K562 (cell line): Measurements from ENCODE around the gene AIDA. TPM values are rescaled to one million over a fixed set of nuclear protein-coding genes. Genes with fewer than 3 reads are reported as not detected.

ENCODE experiments used
- ASH1L ChIP-seq: fragments of 450-650 bp; IDR thresholded peaks from 2 replicates; pipeline ENCODE4 v1.6.1; 2018; ENCODE audit warnings: borderline replicate concordance, mild to moderate bottlenecking, low read depth; ENCODE audit not compliant: partially characterized antibody
- BRCA1 ChIP-seq, 2 experiments: fragments of 450-650 bp in 1 of 2; sonication (generic) in 1 of 2; formaldehyde crosslinking in 1 of 2; IDR thresholded peaks; 2 replicates each; pipeline versions ENCODE4 v1.5.0 to v1.6.1; 2017 to 2020; ENCODE audit warnings: mild to moderate bottlenecking in 1 of 2, missing genetic modification reagents in 1 of 2
- CAMTA2 ChIP-seq: fragments of 250-450 bp; sonication (Bioruptor Pico); conservative IDR thresholded peaks from 2 replicates; pipeline ENCODE4 v1.5.1; 2022
- EGR1 ChIP-seq: fragments of 450-650 bp; conservative IDR thresholded peaks from 2 replicates; pipeline ENCODE4 v1.6.1; 2017; ENCODE audit warnings: mild to moderate bottlenecking
- FUS ChIP-seq: fragments of 200-400 bp; formaldehyde crosslinking; optimal IDR thresholded peaks from 2 replicates; pipeline ENCODE3; 2017; ENCODE audit warnings: low read depth, low read length
- LCOR ChIP-seq: sonication (generic); formaldehyde crosslinking; IDR thresholded peaks from 2 replicates; pipeline ENCODE4 v1.8.0; 2022; ENCODE audit warnings: mild to moderate bottlenecking, missing genetic modification reagents
- MAFF ChIP-seq: IDR thresholded peaks from 2 replicates; pipeline ENCODE4 v1.6.1; 2012; ENCODE audit warnings: low read length, improper control_type of control experiment
- MITF ChIP-seq: IDR thresholded peaks from 2 replicates; pipeline ENCODE4 v1.6.1; 2014; ENCODE audit warnings: antibody characterized with exemption
- MYBL2 ChIP-seq, 2 experiments: fragments of 450-650 bp in 1 of 2; sonication (generic) in 1 of 2; formaldehyde crosslinking in 1 of 2; IDR thresholded peaks; 2 replicates each; pipeline versions ENCODE4 v1.6.1 to v1.8.1; 2017 to 2022; ENCODE audit warnings: borderline replicate concordance in 1 of 2, inconsistent platforms in 1 of 2, low read depth in 1 of 2, mild to moderate bottlenecking in 1 of 2, missing genetic modification reagents in 1 of 2, moderate library complexity in 1 of 2
- NBN ChIP-seq: fragments of 450-650 bp; IDR thresholded peaks from 2 replicates; pipeline ENCODE4 v1.6.1; 2016; ENCODE audit warnings: low read depth, mild to moderate bottlenecking
- NCOR1 ChIP-seq: fragments of 450-650 bp; IDR thresholded peaks from 2 replicates; pipeline ENCODE4 v1.6.1; 2016; ENCODE audit warnings: mild to moderate bottlenecking, moderate library complexity
- PCBP2 ChIP-seq: fragments of 200-400 bp; formaldehyde crosslinking; IDR thresholded peaks from 2 replicates; pipeline ENCODE4 v1.6.1; 2018; ENCODE audit warnings: low read length, low read depth, mild to moderate bottlenecking, moderate library complexity; ENCODE audit not compliant: poor library complexity, severe bottlenecking
- PTBP1 ChIP-seq: fragments of 200-400 bp; formaldehyde crosslinking; IDR thresholded peaks from 2 replicates; pipeline ENCODE4 v1.6.1; 2017; ENCODE audit warnings: low read depth, low read length
- SAFB ChIP-seq: fragments of 200-400 bp; formaldehyde crosslinking; IDR thresholded peaks from 2 replicates; pipeline ENCODE4 v1.6.1; 2017; ENCODE audit warnings: low read depth, low read length, borderline replicate concordance
- SREBF1 ChIP-seq: fragments of 150-350 bp; IDR thresholded peaks from 2 replicates; pipeline ENCODE4 v1.6.1; 2014; ENCODE audit warnings: antibody characterized with exemption, low read depth, low read length, borderline replicate concordance
- SREBF2 ChIP-seq: sonication (generic); formaldehyde crosslinking; IDR thresholded peaks from 2 replicates; pipeline ENCODE4 v1.4.0; 2020; ENCODE audit warnings: mild to moderate bottlenecking, missing genetic modification reagents
- SRF ChIP-seq, 2 experiments: fragments of 250-450, 450-650 bp in 1 of 2; sonication (Bioruptor Pico) in 1 of 2; sonication (generic) in 1 of 2; formaldehyde crosslinking; IDR thresholded peaks; 2 replicates each; pipeline versions ENCODE4 v1.5.0 to v1.5.1; 2020 to 2022; ENCODE audit warnings: mild to moderate bottlenecking in 1 of 2, missing genetic modification reagents in 1 of 2
- TBL1XR1 ChIP-seq, 2 experiments: IDR thresholded peaks; 2 replicates each; pipeline ENCODE4 v1.6.1; 2012; ENCODE audit warnings: improper control_type of control experiment in 2 of 2, low read length in 2 of 2, mild to moderate bottlenecking in 1 of 2
- ZBTB34 ChIP-seq: fragments of 250-450 bp; sonication (Bioruptor Pico); IDR thresholded peaks from 2 replicates; pipeline ENCODE4 v1.8.0; 2021; ENCODE audit warnings: mild to moderate bottlenecking, moderate library complexity
- ZBTB49 ChIP-seq: sonication (generic); formaldehyde crosslinking; IDR thresholded peaks from 2 replicates; pipeline ENCODE4 v1.8.0; 2022; ENCODE audit warnings: missing genetic modification reagents, mild to moderate bottlenecking, borderline replicate concordance
- ZNF431 ChIP-seq: sonication (generic); formaldehyde crosslinking; IDR thresholded peaks from 2 replicates; pipeline ENCODE4 v1.8.0; 2022; ENCODE audit warnings: mild to moderate bottlenecking, missing genetic modification reagents
- polyA plus RNA-seq, 8 experiments: library from polyadenylated mRNA; depleted of rRNA in 4 of 8; stranded (reverse) in 5 of 8; unstranded in 3 of 8; fragments of >200 nt; fragmentation: Nextera tagmentation in 2 of 8; fragmentation: Illumina TruSeq in 1 of 8; extraction: Ambion mirVana in 2 of 8; extraction: Trizol in 1 of 8; gene quantifications; 2 replicates each; pipeline versions ENCODE4 v1.2.1 to v1.2.3, GENCODE V29; 2011 to 2014; ENCODE audit warnings: inconsistent platforms in 1 of 8, missing spikeins in 1 of 8
- total RNA-seq, 7 experiments: library from RNA; depleted of rRNA in 6 of 7; stranded (reverse); fragments of >200 nt in 6 of 7; fragmentation: Illumina TruSeq in 2 of 7; extraction: Trizol in 2 of 7; gene quantifications; 2 replicates each; pipeline versions ENCODE4 v1.2.1 to v1.2.3, GENCODE V29; 2011 to 2021; ENCODE audit warnings: low replicate concordance in 1 of 7

Gene AIDA
- total and polyA plus RNA-seq, 9 of the 15 experiments (the other 6 are each of a cell fraction or from before 2014, with no cell fraction given): 18.2 to 77.9 (median 24.9) TPM

GRCh38 chr1:222643938-222644635 lies 68.2 kb downstream of the AIDA start (continued):
- TF ChIP-seq ZBTB34 (CRISPR knock-in tag) (no peak), LCOR (CRISPR knock-in tag) (peak; percentile 84; the same call in 1 of the 2 replicates), NBN (peak; percentile 91), BRCA1 (IDR thresholded peaks at IDR 0.05) (no peak), BRCA1 (CRISPR knock-in tag; IDR thresholded peaks at IDR 0.05) (no peak), MAFF (peak; percentile 47; the same call in 1 of the 2 replicates), FUS (no peak), SAFB (no peak), CAMTA2 (no peak), ZBTB49 (no peak), MYBL2 (IDR thresholded peaks at IDR 0.05; ENCODE audit: low read depth) (no peak), MYBL2 (CRISPR knock-in tag; IDR thresholded peaks at IDR 0.05; ENCODE audit: borderline replicate concordance) (no peak), MITF (0 out of 2 replicates have a peak, but pooled peaks have one; percentile 29), NCOR1 (no peak), SREBF2 (CRISPR knock-in tag) (no peak), EGR1 (peak; percentile 81), ZNF431 (peak; percentile 71; the same call in 1 of the 2 replicates), PCBP2 (no peak), SRF (CRISPR knock-in tag; IDR thresholded peaks at IDR 0.05) (peak in 1 of 2 experiments; percentile 31; a peak in 1 of 4 replicates), PTBP1 (no peak), TBL1XR1 (IDR thresholded peaks at IDR 0.05; ENCODE audit: low read length in 2 of 2) (peak in 1 of 2 experiments; percentile 92; a peak in 2 of 4 replicates), ASH1L (peak; percentile 80), SREBF1 (peak; percentile 79; the same call in 1 of the 2 replicates)
